Neural cell (in vitro differentiated cells): ENCODE measurements around the gene TMEM208. TPM values are rescaled to one million over a fixed set of nuclear protein-coding genes. Genes with fewer than 3 reads are reported as not detected.

ENCODE experiments used
- H2AFZ ChIP-seq: fragments of 200-600, 300-800 bp; sonication (generic), shearing (Covaris generic); 2 replicates; pipeline ENCODE4 v1.6.0; 2014; ENCODE audit warnings: low read depth, mild to moderate bottlenecking, antibody characterized with exemption, low read length, moderate library complexity
- H3F3A ChIP-seq: fragments of 200-600 bp; shearing (Covaris generic); 2 replicates; pipeline ENCODE4 v1.6.1; 2016; ENCODE audit warnings: mild to moderate bottlenecking, moderate library complexity, mixed read lengths, antibody characterized with exemption, low read length; ENCODE audit not compliant: insufficient read depth, poor library complexity, severe bottlenecking
- H3K27ac ChIP-seq: fragments of 200-600, 300-800 bp; sonication (generic), shearing (Covaris generic); 2 replicates; pipeline ENCODE4 v1.5.1; 2014; ENCODE audit warnings: mild to moderate bottlenecking, low read length, moderate library complexity
- H3K27me3 ChIP-seq: fragments of 300-800, 200-600 bp; sonication (generic), shearing (Covaris generic); 2 replicates; pipeline ENCODE4 v1.6.0; 2014; ENCODE audit warnings: mild to moderate bottlenecking, low read depth, low read length, moderate library complexity; ENCODE audit not compliant: insufficient read depth
- H3K36me3 ChIP-seq: fragments of 300-800, 200-600 bp; sonication (generic), shearing (Covaris generic); 2 replicates; pipeline ENCODE4 v1.5.1; 2014; ENCODE audit warnings: mild to moderate bottlenecking, antibody characterized with exemption, low read length, moderate library complexity; ENCODE audit not compliant: insufficient read depth
- H3K4me2 ChIP-seq: fragments of 300-800, 200-600 bp; sonication (generic), shearing (Covaris generic); 2 replicates; pipeline ENCODE4 v1.6.0; 2014; ENCODE audit warnings: mild to moderate bottlenecking, low read length
- H3K4me3 ChIP-seq: fragments of 300-800, 200-600 bp; sonication (generic), shearing (Covaris generic); 2 replicates; pipeline ENCODE4 v1.5.1; 2014; ENCODE audit warnings: mild to moderate bottlenecking, low read length, moderate library complexity
- H3K79me2 ChIP-seq: fragments of 200-600 bp; shearing (Covaris generic); replicated peaks from 2 replicates; pipeline ENCODE4 v1.6.0; 2014; ENCODE audit warnings: mild to moderate bottlenecking, low read length, moderate library complexity; ENCODE audit not compliant: insufficient read depth
- H3K9ac ChIP-seq: fragments of 300-800, 200-600 bp; sonication (generic), shearing (Covaris generic); 2 replicates; pipeline ENCODE4 v1.6.1; 2016; ENCODE audit warnings: mild to moderate bottlenecking, low read length, mixed read lengths
- H3K9me2 ChIP-seq: fragments of 200-600 bp; shearing (Covaris generic); 2 replicates; pipeline ENCODE4 v1.6.1; 2016; ENCODE audit warnings: mild to moderate bottlenecking, low read length, mixed read lengths; ENCODE audit not compliant: insufficient read depth
- H3K9me3 ChIP-seq: fragments of 200-600, 300-800 bp; sonication (generic), shearing (Covaris generic); 2 replicates; pipeline ENCODE4 v1.6.1; 2016; ENCODE audit warnings: mild to moderate bottlenecking, mixed run types, low read length, moderate library complexity, mixed read lengths
- H4K20me1 ChIP-seq: fragments of 200-600 bp; shearing (Covaris generic); 2 replicates; pipeline ENCODE4 v1.6.1; 2016; ENCODE audit warnings: mild to moderate bottlenecking, mixed run types; ENCODE audit not compliant: insufficient read depth
- EP300 ChIP-seq: fragments of 450-650 bp; conservative IDR thresholded peaks from 2 replicates; pipeline ENCODE4 v1.6.1; 2014; ENCODE audit warnings: antibody characterized with exemption, mild to moderate bottlenecking, moderate library complexity; ENCODE audit not compliant: poor library complexity, severe bottlenecking
- EZH2 ChIP-seq: fragments of 200-600, 300-800 bp; shearing (Covaris generic), sonication (generic); IDR thresholded peaks from 2 replicates; pipeline ENCODE4 v1.6.1; 2014; ENCODE audit warnings: antibody characterized with exemption, low read length, borderline replicate concordance, mild to moderate bottlenecking; ENCODE audit not compliant: insufficient read depth, poor library complexity, severe bottlenecking
- MXI1 ChIP-seq: fragments of 450-650 bp; conservative IDR thresholded peaks from 2 replicates; pipeline ENCODE4 v1.6.1; 2014; ENCODE audit warnings: antibody characterized with exemption, mild to moderate bottlenecking; ENCODE audit not compliant: poor library complexity, severe bottlenecking
- POLR2AphosphoS5 ChIP-seq: IDR thresholded peaks from 2 replicates; pipeline ENCODE4 v1.6.1; 2012
- SMC3 ChIP-seq: fragments of 450-650 bp; conservative IDR thresholded peaks from 2 replicates; pipeline ENCODE4 v1.6.1; 2014; ENCODE audit warnings: antibody characterized with exemption, mild to moderate bottlenecking, moderate library complexity; ENCODE audit not compliant: poor library complexity
- TAF1 ChIP-seq: IDR thresholded peaks from 2 replicates; pipeline ENCODE4 v1.6.1; 2012; ENCODE audit warnings: low read depth
- polyA plus RNA-seq: library from polyadenylated mRNA; depleted of rRNA; stranded (reverse); fragments of >200 nt; gene quantifications from 2 replicates; pipeline ENCODE4 v1.2.3, GENCODE V29; 2014
- TF ChIP-seq, protein P1 (sequence below): IDR thresholded peaks from 2 replicates; pipeline ENCODE4 v1.6.1; 2012; ENCODE audit warnings: borderline replicate concordance

Gene TMEM208
- polyA plus RNA-seq, 1 donor from 2014 or later, result 53.5 TPM

DNA sequence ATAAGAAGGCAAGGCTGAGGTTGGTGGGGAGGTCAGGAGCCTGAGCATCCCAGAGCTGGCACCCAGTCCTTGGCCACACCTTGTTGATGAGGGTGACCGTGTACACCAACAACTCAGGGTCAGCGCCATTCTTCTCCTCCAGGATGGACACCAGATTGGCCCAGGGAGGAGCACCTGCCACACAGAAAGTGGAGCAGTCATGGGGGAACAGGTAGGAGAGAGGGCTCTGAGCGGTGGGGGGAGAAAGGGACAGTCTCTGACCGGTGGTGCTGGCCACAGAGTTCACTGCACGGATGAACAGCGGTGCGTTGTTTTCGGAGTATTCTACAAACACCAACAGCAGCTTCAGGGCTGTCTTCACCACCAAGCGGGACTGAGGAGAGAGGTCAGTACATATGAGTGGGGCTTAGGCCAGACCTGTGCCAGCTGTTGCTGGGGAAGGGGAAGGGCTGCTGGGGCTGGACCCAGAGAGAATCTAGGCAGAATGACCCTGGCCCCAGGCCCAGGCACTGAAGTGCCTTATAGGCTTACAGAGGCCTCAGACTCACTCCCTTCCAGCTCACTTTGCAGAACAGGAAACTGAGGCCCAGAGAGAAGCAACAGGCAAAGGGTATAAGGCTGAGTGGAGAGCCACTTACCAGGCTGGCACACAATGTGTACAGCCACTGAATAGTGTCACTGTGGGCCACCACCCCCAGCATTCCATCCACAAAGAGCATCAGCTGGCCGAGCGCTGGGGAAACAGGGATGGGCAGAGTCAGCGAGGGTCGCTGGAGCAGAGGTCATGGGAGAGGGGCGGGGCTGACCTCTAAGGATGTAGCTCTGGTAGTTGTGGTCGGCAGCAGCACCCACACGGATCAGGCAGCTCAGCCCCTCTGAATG lies 10.7 kb downstream of the TMEM208 start:
- Histone ChIP-seq H3K4me2 (no peak overlapping the region), H2AFZ (no peak overlapping the region), H3F3A (no peaks in the 10 kb centered on the region), H3K9me3 (no peaks in the 10 kb centered on the region), H4K20me1 (no peaks in the 10 kb centered on the region), H3K27ac (no peak overlapping the region), H3K79me2 (no peaks in the 10 kb centered on the region), H3K9me2 (no peaks in the 10 kb centered on the region), H3K36me3 (no peaks in the 10 kb centered on the region), H3K9ac (no peak overlapping the region), H3K4me3 (no peak overlapping the region), H3K27me3 (no peaks in the 10 kb centered on the region)
- TF ChIP-seq POLR2AphosphoS5 (no peak), EP300 (no peak), TAF1 (no peak), EZH2 (no peak), MXI1 (no peak)
- TF ChIP-seq, protein P1, sequence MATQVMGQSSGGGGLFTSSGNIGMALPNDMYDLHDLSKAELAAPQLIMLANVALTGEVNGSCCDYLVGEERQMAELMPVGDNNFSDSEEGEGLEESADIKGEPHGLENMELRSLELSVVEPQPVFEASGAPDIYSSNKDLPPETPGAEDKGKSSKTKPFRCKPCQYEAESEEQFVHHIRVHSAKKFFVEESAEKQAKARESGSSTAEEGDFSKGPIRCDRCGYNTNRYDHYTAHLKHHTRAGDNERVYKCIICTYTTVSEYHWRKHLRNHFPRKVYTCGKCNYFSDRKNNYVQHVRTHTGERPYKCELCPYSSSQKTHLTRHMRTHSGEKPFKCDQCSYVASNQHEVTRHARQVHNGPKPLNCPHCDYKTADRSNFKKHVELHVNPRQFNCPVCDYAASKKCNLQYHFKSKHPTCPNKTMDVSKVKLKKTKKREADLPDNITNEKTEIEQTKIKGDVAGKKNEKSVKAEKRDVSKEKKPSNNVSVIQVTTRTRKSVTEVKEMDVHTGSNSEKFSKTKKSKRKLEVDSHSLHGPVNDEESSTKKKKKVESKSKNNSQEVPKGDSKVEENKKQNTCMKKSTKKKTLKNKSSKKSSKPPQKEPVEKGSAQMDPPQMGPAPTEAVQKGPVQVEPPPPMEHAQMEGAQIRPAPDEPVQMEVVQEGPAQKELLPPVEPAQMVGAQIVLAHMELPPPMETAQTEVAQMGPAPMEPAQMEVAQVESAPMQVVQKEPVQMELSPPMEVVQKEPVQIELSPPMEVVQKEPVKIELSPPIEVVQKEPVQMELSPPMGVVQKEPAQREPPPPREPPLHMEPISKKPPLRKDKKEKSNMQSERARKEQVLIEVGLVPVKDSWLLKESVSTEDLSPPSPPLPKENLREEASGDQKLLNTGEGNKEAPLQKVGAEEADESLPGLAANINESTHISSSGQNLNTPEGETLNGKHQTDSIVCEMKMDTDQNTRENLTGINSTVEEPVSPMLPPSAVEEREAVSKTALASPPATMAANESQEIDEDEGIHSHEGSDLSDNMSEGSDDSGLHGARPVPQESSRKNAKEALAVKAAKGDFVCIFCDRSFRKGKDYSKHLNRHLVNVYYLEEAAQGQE, result no peak

DNA sequence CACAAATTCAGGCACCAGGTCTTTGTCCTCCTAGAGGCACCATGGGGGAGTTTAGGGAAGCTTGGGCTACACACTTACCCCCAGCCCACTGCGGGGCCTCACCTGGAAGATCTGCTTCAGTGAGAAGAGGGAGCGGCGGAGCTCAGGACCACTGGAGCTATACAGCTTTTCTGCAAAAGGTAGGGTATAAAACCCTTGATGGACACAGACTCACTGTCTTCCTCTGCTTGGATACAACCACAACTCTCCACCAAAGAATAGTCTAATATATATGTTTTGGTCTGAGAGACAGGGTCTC lies 11.3 kb downstream of the TMEM208 start:
- no peak overlapping the region for H2AFZ ChIP-seq
- TF ChIP-seq SMC3, result no peak
- no peak for TF ChIP-seq MXI1
- TF ChIP-seq, protein P1, result no peak
- no peaks in the 10 kb centered on the region for H3K27me3 ChIP-seq
- H3K9ac ChIP-seq, result no peak overlapping the region
- no peaks in the 10 kb centered on the region for H3F3A ChIP-seq
- no peak overlapping the region for H3K4me2 ChIP-seq
- H4K20me1 ChIP-seq, result no peaks in the 10 kb centered on the region
- H3K9me2 ChIP-seq, result no peaks in the 10 kb centered on the region
- H3K79me2 ChIP-seq, result no peaks in the 10 kb centered on the region
- H3K9me3 ChIP-seq, result no peaks in the 10 kb centered on the region
- no peaks in the 10 kb centered on the region for H3K36me3 ChIP-seq
- H3K4me3 ChIP-seq, result no peak overlapping the region
- no peak overlapping the region for H3K27ac ChIP-seq
